Measurements from ENCODE around the gene ABCB10. TPM values are rescaled to one million over a fixed set of nuclear protein-coding genes. Genes with fewer than 3 reads are reported as not detected.

Gene ABCB10
- total RNA-seq, 1 experiment from 2014 or later: 13.8 TPM

- H3K23me2 ChIP-seq (ENCODE audit: insufficient read length, low read depth, low read length, poor library complexity, severe bottlenecking): no peaks in the 10 kb centered on the region
- no peaks in the 10 kb centered on the region for H3K27me3 ChIP-seq (ENCODE audit: insufficient read depth, low read length)
- Mint-ChIP-seq H3K27ac (no peak overlapping the region), H3K36me3 (ENCODE audit: insufficient read depth in 1 of 3, low read depth in 3 of 3) (peaks cover 14 to 62% (median 47%) of the 10 kb centered on the region in 3 experiments; a peak in 6 of 7 replicates), H3K27me3 (ENCODE audit: low read depth) (no peaks in the 10 kb centered on the region), H3K9me3 (no peaks in the 10 kb centered on the region), H3K4me3 (no peak overlapping the region), H3K4me1 (no peaks in the 10 kb centered on the region)
- H3K56ac ChIP-seq (ENCODE audit: insufficient read length, low read depth, low read length): no peak overlapping the region
- H3K4me1 ChIP-seq (ENCODE audit: insufficient read depth, low read length): no peaks in the 10 kb centered on the region
- no peak overlapping the region for H2BK120ac ChIP-seq (ENCODE audit: low read depth, low read length, poor library complexity, severe bottlenecking)
- H2AFZ ChIP-seq (ENCODE audit: low read length): no peak overlapping the region
- no peak for DNase-seq
- H3K79me2 ChIP-seq (ENCODE audit: insufficient read depth, low read length): no peaks in the 10 kb centered on the region
- no peak overlapping the region for H4K91ac ChIP-seq (ENCODE audit: insufficient read length, low read depth, low read length)
- TF ChIP-seq CTCF (conservative IDR thresholded peaks at IDR 0.05): no peak
- no peak overlapping the region for H4K8ac ChIP-seq (replicated peaks; ENCODE audit: insufficient read length, low read depth, low read length)
- no peak overlapping the region for H3K18ac ChIP-seq (ENCODE audit: insufficient read length, low read depth, low read length)
- H3K23ac ChIP-seq (ENCODE audit: insufficient read length, low read depth, low read length): no peak overlapping the region
- no CpG with 5 or more reads among the region's 1 CpG for WGBS (ENCODE audit: extremely low coverage, insufficient read length, low lambda C conversion rate)
- H3K27ac ChIP-seq (ENCODE audit: insufficient read length, low read depth, low read length): no peak overlapping the region
- H3K79me1 ChIP-seq (ENCODE audit: insufficient read depth, low read depth, low read length, poor library complexity, severe bottlenecking): no peaks in the 10 kb centered on the region
- H2AK5ac ChIP-seq (ENCODE audit: insufficient read length, low read length): no peak overlapping the region
- no peaks in the 10 kb centered on the region for H4K20me1 ChIP-seq (ENCODE audit: control insufficient read depth, insufficient read depth, insufficient read length)
- no peak overlapping the region for H2BK15ac ChIP-seq (ENCODE audit: low read depth, low read length)
- no peaks in the 10 kb centered on the region for H3K9me3 ChIP-seq (ENCODE audit: control insufficient read depth, low read depth, low read length)
- no peak overlapping the region for H2BK5ac ChIP-seq (ENCODE audit: insufficient read length, low read length)
- H3K4ac ChIP-seq (ENCODE audit: low read depth, low read length): no peak overlapping the region
- H4K5ac ChIP-seq (ENCODE audit: insufficient read length, low read depth, low read length): no peak overlapping the region
- no peak overlapping the region for H3K9ac ChIP-seq (ENCODE audit: extremely low read depth, insufficient read length, low read length)
- H2BK12ac ChIP-seq (ENCODE audit: insufficient read length, low read depth, low read length): no peak overlapping the region
- H3K14ac ChIP-seq (ENCODE audit: insufficient read depth, low read length): no peak overlapping the region
- H2BK20ac ChIP-seq (ENCODE audit: low read depth, low read length, poor library complexity, severe bottlenecking): no peak overlapping the region
- H3K4me2 ChIP-seq (ENCODE audit: insufficient read depth, insufficient read length, low read length): no peak overlapping the region
- no peak overlapping the region for H3T11ph ChIP-seq (ENCODE audit: low read length)
These were observed 31.8 kb downstream of the ABCB10 start for GRCh38 chr1:229526695-229527094.

Measured in H9 (cell line).